Caco-2 (cell line): ENCODE data around the gene ARHGEF38. TPM values are rescaled to one million over a fixed set of nuclear protein-coding genes. Genes with fewer than 3 reads are reported as not detected.

Source experiments
- BruUV-seq: library from RNA; stranded (reverse); fragments of 400-500 nt; replicated peaks from 2 replicates; lab custom pipeline; 2021; lab: Mats Ljungman, UMichigan
- CTCF ChIA-PET: fragments of 300-600 bp; sonication (Branson Sonifier 250); formaldehyde crosslinking; loops from one replicate; lab custom pipeline; 2022; ENCODE audit warnings: antibody characterized with exemption; lab: Charles Lee
- POLR2A ChIA-PET: fragments of 300-600 bp; sonication (Branson Sonifier 250); formaldehyde crosslinking; loops from one replicate; lab custom pipeline; 2022; ENCODE audit warnings: antibody characterized with exemption; lab: Charles Lee
- DNase-seq, 2 experiments: peaks; one replicate each; pipeline versions ENCODE4 v3.0.0 to v3.0.0-alpha.2; 2020 to 2022
- H3K27me3 ChIP-seq: replicated peaks from 2 replicates; pipeline ENCODE4 v1.6.0; 2011; ENCODE audit warnings: low read length; ENCODE audit not compliant: control insufficient read depth, insufficient read depth
- H3K36me3 ChIP-seq: 2 replicates; pipeline ENCODE4 v1.5.1; 2011; ENCODE audit warnings: low read length; ENCODE audit not compliant: control insufficient read depth, insufficient read depth
- H3K4me1 ChIP-seq: fragments of 250-450 bp; sonication (Bioruptor Pico); 2 replicates; pipeline ENCODE4 v1.5.1; 2020; ENCODE audit warnings: mild to moderate bottlenecking
- H3K4me3 ChIP-seq: 2 replicates; pipeline ENCODE4 v1.5.1; 2011; ENCODE audit warnings: low read depth, mild to moderate bottlenecking, control low read depth, low read length
- H3K9me3 ChIP-seq: fragments of 250-450 bp; sonication (Bioruptor Pico); 2 replicates; pipeline ENCODE4 v1.5.1; 2020; ENCODE audit warnings: mild to moderate bottlenecking, moderate library complexity
- H3K27ac Mint-ChIP-seq: one replicate; pipeline ENCODE4 v1.8.0; 2022; ENCODE audit warnings: mixed read lengths; ENCODE audit not compliant: unreplicated experiment
- H3K27me3 Mint-ChIP-seq: one replicate; pipeline ENCODE4 v1.8.0; 2022; ENCODE audit warnings: mixed read lengths; ENCODE audit not compliant: insufficient read depth, unreplicated experiment
- H3K36me3 Mint-ChIP-seq: one replicate; pipeline ENCODE4 v1.8.0; 2022; ENCODE audit warnings: mild to moderate bottlenecking, mixed read lengths; ENCODE audit not compliant: insufficient read depth, unreplicated experiment
- H3K4me1 Mint-ChIP-seq: one replicate; pipeline ENCODE4 v1.8.0; 2022; ENCODE audit warnings: low read depth, mixed read lengths; ENCODE audit not compliant: unreplicated experiment
- H3K4me3 Mint-ChIP-seq: one replicate; pipeline ENCODE4 v1.8.0; 2022; ENCODE audit warnings: mild to moderate bottlenecking, moderate library complexity, mixed read lengths; ENCODE audit not compliant: unreplicated experiment
- H3K9me3 Mint-ChIP-seq: one replicate; pipeline ENCODE4 v1.8.0; 2022; ENCODE audit warnings: mixed read lengths; ENCODE audit not compliant: unreplicated experiment
- intact Hi-C: fragments of 100-400 bp; cut with micrococcal nuclease; formaldehyde crosslinking; loops from one replicate; pipeline ENCODE4 v1.10.0; 2022; ENCODE audit not compliant: unreplicated experiment
- total RNA-seq: library from RNA; stranded (reverse); gene quantifications from 2 replicates; pipeline ENCODE4 v1.2.3, GENCODE V29; 2022
- TF ChIP-seq, protein P1 (sequence below), 2 experiments: fragments of 200-600 bp in 1 of 2; IDR thresholded peaks; 1 replicate in 1 of 2; 2 replicates in 1 of 2; pipeline versions ENCODE4 v1.5.1 to v1.8.0; 2011 to 2022; ENCODE audit warnings: antibody characterized with exemption in 1 of 2, control low read depth in 1 of 2, inconsistent platforms in 1 of 2, low read depth in 1 of 2, low read length in 1 of 2, mild to moderate bottlenecking in 1 of 2, moderate library complexity in 1 of 2; ENCODE audit not compliant: insufficient read depth in 1 of 2, severe bottlenecking in 1 of 2, unreplicated experiment in 1 of 2

ARHGEF38 gene
- total RNA-seq, 1 experiment from 2014 or later, result 3.5 TPM

DNA sequence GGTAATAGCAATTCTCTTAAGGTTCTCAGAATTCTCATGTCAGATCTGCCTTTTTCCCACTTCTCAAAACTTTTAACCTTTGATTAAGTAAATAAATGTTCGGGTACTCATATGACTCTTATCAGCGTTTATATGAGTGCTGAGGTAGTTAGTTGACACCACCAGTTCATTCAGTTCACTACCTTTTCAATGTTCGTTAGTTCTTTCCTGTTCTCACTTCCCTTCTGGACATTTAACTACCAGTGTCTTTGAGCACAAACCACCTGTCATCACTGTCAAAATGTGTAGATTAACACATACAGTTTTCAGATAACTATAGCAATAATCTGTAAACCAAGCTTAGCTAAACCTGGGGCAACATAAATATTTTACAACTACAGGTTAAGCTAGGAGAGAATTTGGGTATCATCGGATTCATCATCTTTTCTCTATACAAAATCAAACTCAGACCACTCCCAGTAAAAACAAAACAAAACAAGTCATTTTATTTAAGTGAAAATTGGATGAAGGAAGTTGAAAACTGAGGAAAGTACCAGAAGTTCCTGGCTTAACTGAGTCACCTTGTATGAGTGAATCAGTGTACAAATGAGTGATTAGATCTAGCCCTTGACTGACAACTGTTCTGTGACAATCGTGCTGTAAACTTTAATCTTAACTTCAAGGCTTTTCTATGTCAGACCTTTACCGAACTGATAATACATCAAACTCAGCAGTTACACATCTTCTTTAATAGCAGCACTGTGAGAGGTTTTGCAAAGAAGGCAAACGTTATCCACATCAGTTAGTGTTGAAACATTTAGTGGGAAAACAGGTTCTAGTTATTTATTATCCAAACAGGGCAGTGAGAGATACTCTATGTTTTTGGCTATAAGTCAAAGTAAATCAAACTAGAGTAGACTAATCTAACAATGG is 41.9 kb downstream of the ARHGEF38 start:
- peak overlapping the region; percentile 19 for H3K27ac Mint-ChIP-seq

DNA sequence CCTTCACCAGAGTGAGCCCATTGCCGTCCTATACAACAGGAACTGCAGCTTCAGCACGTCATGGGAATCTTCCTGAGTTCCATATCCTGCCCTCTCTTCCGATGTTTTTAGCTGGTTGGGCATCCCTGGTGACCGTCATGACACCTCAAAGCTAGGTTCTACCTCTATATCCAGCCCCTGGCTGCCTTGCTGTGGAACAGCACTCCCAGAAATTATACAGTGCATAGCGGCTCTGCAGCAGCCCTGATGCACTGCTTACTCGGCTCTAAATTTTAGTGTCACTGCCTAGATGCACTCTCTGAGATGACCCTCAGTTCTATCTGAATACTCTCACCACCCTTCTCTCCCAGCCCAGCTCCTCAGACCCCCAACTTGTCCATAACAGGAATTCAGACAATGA is 44.3 kb downstream of the ARHGEF38 start:
- H3K4me3 ChIP-seq, result no peak overlapping the region
- no peaks in the 10 kb centered on the region for H3K9me3 ChIP-seq
- H3K4me1 Mint-ChIP-seq, result peaks cover 18% of the 10 kb centered on the region
- no peaks in the 10 kb centered on the region for H3K9me3 Mint-ChIP-seq
- peaks cover 32% of the 10 kb centered on the region for H3K4me1 ChIP-seq
- BruUV-seq, result no TSS peak
- peaks cover 5% of the 10 kb centered on the region for H3K36me3 Mint-ChIP-seq
- H3K36me3 ChIP-seq, result no peaks in the 10 kb centered on the region
- CTCF ChIA-PET, result no interaction called here
- TF ChIP-seq, protein P1, sequence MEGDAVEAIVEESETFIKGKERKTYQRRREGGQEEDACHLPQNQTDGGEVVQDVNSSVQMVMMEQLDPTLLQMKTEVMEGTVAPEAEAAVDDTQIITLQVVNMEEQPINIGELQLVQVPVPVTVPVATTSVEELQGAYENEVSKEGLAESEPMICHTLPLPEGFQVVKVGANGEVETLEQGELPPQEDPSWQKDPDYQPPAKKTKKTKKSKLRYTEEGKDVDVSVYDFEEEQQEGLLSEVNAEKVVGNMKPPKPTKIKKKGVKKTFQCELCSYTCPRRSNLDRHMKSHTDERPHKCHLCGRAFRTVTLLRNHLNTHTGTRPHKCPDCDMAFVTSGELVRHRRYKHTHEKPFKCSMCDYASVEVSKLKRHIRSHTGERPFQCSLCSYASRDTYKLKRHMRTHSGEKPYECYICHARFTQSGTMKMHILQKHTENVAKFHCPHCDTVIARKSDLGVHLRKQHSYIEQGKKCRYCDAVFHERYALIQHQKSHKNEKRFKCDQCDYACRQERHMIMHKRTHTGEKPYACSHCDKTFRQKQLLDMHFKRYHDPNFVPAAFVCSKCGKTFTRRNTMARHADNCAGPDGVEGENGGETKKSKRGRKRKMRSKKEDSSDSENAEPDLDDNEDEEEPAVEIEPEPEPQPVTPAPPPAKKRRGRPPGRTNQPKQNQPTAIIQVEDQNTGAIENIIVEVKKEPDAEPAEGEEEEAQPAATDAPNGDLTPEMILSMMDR (IDR thresholded peaks at IDR 0.05; ENCODE audit: insufficient read depth in 1 of 2, low read depth in 1 of 2, low read length in 1 of 2, severe bottlenecking in 1 of 2, unreplicated experiment in 1 of 2), result no peak
- intact Hi-C loops, result no loop called here
- no peaks in the 10 kb centered on the region for H3K27me3 ChIP-seq
- no peak for DNase-seq
- POLR2A ChIA-PET, result no interaction called here
- H3K27ac Mint-ChIP-seq, result no peak overlapping the region
- H3K4me3 Mint-ChIP-seq, result no peak overlapping the region
- no peaks in the 10 kb centered on the region for H3K27me3 Mint-ChIP-seq

More for the DNA sequence above, 41.9 kb downstream of the ARHGEF38 start:
- TF ChIP-seq, protein P1 (IDR thresholded peaks at IDR 0.05; ENCODE audit: insufficient read depth in 1 of 2, low read depth in 1 of 2, low read length in 1 of 2, severe bottlenecking in 1 of 2, unreplicated experiment in 1 of 2), result no peak
- H3K4me3 Mint-ChIP-seq, result peak overlapping the region; percentile 47
- CTCF ChIA-PET, result no interaction called here
- peaks cover 18% of the 10 kb centered on the region for H3K4me1 Mint-ChIP-seq
- H3K9me3 ChIP-seq, result no peaks in the 10 kb centered on the region
- peaks cover 32% of the 10 kb centered on the region for H3K4me1 ChIP-seq
- H3K9me3 Mint-ChIP-seq, result no peaks in the 10 kb centered on the region
- intact Hi-C loops, result loop anchor here (1.0 to 5.0 kb wide), 4 partner anchors 8 to 713 kb away; partner anchors contain the start of genes ARHGEF38, GSTCD and INTS12
- H3K36me3 ChIP-seq, result no peaks in the 10 kb centered on the region
- DNase-seq, result peak in 1 of 2 experiments; percentile 57
- no peaks in the 10 kb centered on the region for H3K27me3 Mint-ChIP-seq
- no TSS peak for BruUV-seq
- no peaks in the 10 kb centered on the region for H3K27me3 ChIP-seq
- POLR2A ChIA-PET, result no interaction called here
- H3K36me3 Mint-ChIP-seq, result peaks cover 5% of the 10 kb centered on the region
- H3K4me3 ChIP-seq, result no peak overlapping the region

DNA sequence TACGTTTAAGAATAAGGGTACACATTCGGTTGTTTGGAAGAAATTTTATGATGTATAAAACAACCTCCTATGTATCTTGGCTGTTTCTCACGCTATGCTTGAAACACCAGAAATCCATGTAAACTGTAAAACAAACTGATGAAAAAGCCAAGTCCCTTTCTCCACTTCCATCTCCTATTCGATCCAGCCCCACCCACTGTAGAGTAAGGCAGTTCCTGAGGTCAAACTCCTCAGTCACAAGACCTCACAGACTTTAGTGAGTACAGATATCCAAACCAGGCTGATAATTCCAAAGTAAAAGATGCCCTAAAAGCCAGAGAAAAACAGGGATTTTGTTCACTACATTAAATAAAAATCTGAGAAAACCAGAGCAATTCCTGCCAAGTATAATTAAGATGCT is 45.6 kb downstream of the ARHGEF38 start:
- no peak overlapping the region for H3K4me3 Mint-ChIP-seq
- no peaks in the 10 kb centered on the region for H3K27me3 ChIP-seq
- DNase-seq, result no peak
- BruUV-seq, result no TSS peak
- no peak overlapping the region for H3K27ac Mint-ChIP-seq
- H3K9me3 ChIP-seq, result no peaks in the 10 kb centered on the region
- H3K36me3 ChIP-seq, result no peaks in the 10 kb centered on the region
- ChIA-PET POLR2A (no interaction called here), CTCF (no interaction called here)
- peaks cover 12% of the 10 kb centered on the region for H3K4me1 Mint-ChIP-seq
- no peaks in the 10 kb centered on the region for H3K27me3 Mint-ChIP-seq
- H3K4me3 ChIP-seq, result no peak overlapping the region
- intact Hi-C loops, result no loop called here
- no peaks in the 10 kb centered on the region for H3K9me3 Mint-ChIP-seq
- H3K36me3 Mint-ChIP-seq, result peaks cover 5% of the 10 kb centered on the region
- peaks cover 32% of the 10 kb centered on the region for H3K4me1 ChIP-seq
- TF ChIP-seq, protein P1 (IDR thresholded peaks at IDR 0.05; ENCODE audit: insufficient read depth in 1 of 2, low read depth in 1 of 2, low read length in 1 of 2, severe bottlenecking in 1 of 2, unreplicated experiment in 1 of 2), result no peak
